NCI-H128 (cell line): ENCODE data around the gene LRFN4.
A peak's percentile ranks its signal among the peaks of the same experiment; 100 is the strongest.
"Not testable (repeated sequence)": the region's sequence is repeated elsewhere in the genome, so short reads cannot be mapped to it uniquely, and the experiment has no call there.

Experiments used
- DNase-seq: peaks from one replicate; lab custom pipeline; 2025; ENCODE audit not compliant: unreplicated experiment; lab: John Stamatoyannopoulos, UW

Gene LRFN4

DNA sequence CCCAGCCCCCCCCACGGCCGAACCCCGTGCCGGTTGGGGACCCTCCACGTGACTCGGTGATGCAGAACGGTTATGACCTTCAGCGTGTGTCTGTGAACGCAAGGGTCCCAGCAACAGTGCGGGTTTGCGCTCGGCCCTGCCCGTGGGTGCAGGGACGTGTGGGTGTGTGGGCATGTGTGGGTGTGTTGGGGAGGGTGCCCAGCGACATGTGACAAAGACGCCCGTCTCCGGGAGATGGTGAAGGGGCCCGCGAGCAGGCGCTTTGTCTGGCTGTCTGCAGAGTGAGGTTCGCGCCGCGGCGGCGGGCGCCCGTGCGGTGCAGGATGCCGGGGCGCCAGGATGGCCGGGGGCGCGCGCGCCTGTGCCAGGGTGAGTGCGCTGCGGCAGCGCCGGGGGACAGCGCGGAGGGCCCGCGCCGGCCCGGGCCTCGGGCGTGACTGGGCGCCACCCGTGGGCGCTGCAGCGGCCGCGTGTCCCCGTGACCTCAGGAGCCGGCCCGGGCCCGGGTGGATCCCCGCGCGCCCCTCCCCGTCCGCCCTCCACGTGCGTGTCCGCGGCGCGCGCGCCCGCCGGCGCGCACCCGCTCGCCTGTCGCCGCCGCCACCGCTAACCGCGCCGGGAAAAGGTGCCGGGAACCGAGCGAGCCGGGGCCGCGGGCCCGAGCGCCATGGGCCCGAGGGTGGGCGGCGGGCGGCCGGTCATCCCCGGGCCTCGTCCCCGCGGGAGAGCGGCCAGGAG, at the start of gene LRFN4:
Gene LRFN4 (plus strand): TSS at position 569 of the 738 bp plus-strand sequence. CDS start 681 bp downstream, outside the sequence.
- DNase-seq = peak; percentile 58

- no peak for DNase-seq
Observed at GRCh38 chr11:66809592-66809991, 47.3 kb upstream of the LRFN4 start.

GRCh38 chr11:66810576-66811185, 46.2 kb upstream of the LRFN4 start:
- no peak for DNase-seq

GRCh38 chr11:66814678-66815077, 42.2 kb upstream of the LRFN4 start:
- DNase-seq = no peak

DNA sequence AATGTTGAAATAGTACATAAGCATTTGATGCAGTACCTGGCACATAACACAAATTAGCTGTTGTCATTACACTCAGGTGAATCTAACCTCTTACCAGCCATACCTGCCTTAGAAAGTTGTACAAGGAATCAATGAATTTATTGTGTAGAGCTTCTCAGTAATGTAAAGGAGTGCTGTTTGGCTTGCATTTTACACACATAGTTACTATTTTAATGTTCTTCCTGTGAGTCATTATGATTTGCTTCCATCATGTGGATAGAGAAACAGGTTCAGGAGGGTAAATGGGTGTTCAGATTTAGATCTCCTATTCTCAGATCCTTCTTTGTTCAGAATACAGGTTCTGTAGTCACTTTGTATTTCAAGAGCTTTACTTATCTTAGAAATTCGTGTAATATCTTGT, 41.2 kb upstream of the LRFN4 start:
- no peak for DNase-seq

DNA sequence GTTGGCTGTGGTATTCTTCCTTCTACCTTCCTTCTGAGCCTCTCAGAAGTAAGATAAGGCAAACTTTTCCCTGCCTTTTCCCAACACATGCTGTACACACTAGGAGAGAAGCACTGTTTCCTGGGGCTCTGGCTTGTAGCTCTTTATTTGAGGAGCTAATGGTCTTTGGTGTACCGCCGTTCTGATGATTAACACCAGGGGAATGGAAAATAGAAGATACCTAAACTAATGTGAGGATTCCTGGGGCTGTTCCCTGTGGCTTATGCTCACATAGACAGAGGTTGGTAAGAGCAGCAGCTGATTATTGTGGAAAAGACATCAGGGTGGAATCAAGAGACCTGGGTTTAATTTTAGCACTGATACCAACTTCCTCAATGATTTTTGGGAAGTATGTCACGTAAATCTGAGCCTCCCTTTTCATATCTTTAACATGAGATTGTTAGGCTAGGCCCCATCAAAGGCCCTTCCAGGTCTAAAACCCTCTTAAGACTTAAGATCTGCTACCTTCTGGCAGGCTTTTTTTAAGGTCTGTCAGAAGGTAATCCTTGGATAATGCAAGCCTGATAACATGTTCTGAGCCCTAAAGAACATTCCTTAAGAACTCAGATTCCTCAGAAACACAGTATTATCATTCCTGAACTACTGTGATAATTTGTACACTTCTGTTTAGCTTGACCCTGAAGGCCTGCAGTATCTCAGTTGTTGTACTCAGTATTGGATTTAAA, 38.5 kb upstream of the LRFN4 start:
- DNase-seq = no peak

DNA sequence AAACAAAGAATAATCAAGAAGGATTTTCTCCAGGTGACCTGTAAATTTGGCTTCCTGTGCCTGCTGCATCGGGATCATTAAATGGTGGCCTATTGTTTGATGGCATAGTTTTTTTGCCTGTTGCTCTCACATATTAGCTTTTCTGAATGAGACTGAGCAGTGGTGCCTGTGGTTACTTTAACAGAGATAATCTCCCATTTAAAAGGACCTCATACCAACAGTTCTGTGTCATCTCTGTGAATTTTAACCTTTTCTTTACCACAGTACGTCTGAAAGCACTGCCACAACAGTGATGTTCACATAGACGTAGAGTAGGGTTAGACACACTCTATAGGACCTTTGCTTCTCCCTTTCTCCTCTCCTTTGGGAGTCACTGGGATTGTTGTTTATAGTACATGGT, 36.5 kb upstream of the LRFN4 start:
- DNase-seq = no peak

DNA sequence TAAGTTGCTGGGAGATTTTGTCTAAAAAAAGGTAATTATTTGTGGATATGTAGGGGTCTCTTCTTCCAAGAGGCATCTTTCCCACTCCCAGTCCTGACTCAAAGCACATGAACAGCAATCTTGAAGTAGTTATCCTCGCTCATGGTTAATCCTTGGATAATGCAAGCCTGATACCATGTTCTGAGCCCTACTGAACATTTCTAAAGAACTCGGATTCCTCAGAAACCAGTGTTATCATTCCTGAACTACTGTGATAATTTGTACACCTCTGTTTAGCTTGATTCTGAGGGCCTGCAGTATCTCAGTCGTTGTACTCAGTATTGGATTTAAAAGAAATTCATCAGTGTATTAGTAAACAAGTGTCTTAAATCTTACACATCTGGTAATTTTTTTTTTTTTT, 36.0 kb upstream of the LRFN4 start:
- DNase-seq = no peak

GRCh38 chr11:66823700-66824099, 33.2 kb upstream of the LRFN4 start:
- DNase-seq = no peak

GRCh38 chr11:66824573-66824972, 32.3 kb upstream of the LRFN4 start:
- not testable (repeated sequence) for DNase-seq

GRCh38 chr11:66834539-66834845, 22.4 kb upstream of the LRFN4 start:
- DNase-seq = no peak

GRCh38 chr11:66834943-66835342, 21.9 kb upstream of the LRFN4 start:
- no peak for DNase-seq

GRCh38 chr11:66835768-66836405, 21.0 kb upstream of the LRFN4 start:
- DNase-seq = no peak

- no peak for DNase-seq
Observed at GRCh38 chr11:66840317-66841091, 16.4 kb upstream of the LRFN4 start.

GRCh38 chr11:66841861-66842260, 15.0 kb upstream of the LRFN4 start:
- DNase-seq = no peak

DNA sequence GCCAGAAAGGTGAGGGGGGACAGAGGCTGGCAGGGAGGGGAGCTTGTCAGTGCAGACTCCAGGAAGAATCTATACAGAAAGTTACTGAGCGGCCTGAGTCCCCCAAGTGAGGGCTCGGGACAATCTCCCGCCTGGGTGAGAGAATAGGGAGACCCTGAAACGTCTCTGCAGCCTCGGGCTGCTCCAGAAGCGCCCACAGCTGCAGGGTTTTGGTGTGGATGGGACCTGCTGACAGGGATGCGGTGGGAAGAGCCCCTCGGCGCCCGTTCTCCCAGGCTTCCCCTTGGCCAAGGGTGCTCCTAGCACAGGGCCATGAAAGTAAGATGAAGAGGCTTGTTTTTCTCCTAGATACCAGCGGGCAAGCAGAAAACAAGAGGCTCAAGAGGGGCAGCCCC, 14.4 kb upstream of the LRFN4 start:
- no peak for DNase-seq

DNA sequence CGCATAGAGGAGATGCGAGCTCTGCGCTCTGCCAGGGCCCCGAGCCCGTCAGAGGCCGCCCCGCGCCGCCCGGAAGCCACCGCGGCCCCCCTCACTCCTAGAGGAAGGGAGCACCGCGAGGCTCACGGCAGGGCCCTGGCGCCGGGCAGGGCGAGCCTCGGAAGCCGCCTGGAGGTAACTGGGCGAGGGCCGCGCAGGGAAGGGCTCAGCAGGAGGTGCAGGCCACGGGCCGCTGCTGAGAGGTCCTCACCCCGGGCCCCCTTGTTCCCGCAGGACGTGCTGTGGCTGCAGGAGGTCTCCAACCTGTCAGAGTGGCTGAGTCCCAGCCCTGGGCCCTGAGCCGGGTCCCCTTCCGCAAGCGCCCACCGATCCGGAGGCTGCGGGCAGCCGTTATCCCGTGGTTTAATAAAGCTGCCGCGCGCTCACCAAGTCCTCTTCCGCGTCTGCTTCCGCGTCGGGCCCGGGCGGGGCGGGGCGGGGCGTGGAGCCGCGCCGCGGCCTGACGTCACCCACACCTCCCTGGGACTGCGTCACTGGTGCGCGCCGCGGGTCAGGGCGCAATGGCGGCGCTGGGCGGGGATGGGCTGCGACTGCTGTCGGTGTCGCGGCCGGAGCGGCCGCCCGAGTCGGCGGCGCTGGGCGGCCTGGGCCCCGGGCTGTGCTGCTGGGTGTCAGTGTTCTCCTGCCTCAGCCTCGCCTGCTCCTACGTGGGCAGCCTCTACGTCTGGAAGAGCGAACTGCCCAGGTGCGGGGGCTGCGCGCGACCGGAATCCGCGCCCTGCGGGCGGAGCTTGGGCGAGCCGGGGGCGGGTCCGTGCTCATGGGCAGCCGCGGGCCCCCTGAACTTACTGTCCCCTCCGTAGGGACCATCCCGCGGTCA, 13.7 kb upstream of the LRFN4 start, which contains the start of gene RCE1:
Gene RCE1 (plus strand): TSS at position 546 of the 880 bp plus-strand sequence. CDS start 15 bp downstream, at position 561.
- DNase-seq = peak; percentile 88

- DNase-seq = no peak
Observed at GRCh38 chr11:66843776-66844495, 12.9 kb upstream of the LRFN4 start.

DNA sequence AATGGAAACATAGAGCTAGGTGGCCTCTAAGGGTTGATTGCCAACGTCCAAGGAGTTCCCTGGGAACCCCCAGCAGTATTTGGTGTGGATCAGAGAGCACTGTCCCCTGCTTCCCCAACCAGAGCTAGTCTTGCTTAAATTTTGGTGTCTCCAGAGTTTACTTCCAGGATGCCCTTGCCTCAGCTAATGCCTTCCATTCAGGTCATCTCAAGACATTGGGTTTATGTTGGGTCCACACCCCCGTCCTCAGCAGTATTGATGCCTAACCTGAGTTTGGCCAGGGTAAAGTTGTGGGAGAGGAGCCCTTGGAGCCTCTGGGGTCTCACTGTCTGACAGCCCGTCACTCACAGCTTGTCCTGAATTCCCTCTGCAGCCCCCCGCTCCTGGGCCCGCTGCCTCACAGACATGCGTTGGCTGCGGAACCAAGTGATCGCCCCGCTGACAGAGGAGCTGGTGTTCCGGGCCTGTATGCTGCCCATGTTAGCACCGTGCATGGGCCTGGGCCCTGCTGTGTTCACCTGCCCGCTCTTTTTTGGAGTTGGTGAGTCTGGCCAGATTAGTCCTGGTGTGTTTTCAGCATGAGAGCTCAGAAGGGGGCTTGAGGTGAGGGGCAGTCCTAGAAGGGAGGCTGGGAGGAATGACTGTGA, 12.2 kb upstream of the LRFN4 start:
- no peak for DNase-seq
